ENCODE measurements around the gene SMTNL1.

Gene SMTNL1, protein sequence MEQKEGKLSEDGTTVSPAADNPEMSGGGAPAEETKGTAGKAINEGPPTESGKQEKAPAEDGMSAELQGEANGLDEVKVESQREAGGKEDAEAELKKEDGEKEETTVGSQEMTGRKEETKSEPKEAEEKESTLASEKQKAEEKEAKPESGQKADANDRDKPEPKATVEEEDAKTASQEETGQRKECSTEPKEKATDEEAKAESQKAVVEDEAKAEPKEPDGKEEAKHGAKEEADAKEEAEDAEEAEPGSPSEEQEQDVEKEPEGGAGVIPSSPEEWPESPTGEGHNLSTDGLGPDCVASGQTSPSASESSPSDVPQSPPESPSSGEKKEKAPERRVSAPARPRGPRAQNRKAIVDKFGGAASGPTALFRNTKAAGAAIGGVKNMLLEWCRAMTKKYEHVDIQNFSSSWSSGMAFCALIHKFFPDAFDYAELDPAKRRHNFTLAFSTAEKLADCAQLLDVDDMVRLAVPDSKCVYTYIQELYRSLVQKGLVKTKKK

DNA sequence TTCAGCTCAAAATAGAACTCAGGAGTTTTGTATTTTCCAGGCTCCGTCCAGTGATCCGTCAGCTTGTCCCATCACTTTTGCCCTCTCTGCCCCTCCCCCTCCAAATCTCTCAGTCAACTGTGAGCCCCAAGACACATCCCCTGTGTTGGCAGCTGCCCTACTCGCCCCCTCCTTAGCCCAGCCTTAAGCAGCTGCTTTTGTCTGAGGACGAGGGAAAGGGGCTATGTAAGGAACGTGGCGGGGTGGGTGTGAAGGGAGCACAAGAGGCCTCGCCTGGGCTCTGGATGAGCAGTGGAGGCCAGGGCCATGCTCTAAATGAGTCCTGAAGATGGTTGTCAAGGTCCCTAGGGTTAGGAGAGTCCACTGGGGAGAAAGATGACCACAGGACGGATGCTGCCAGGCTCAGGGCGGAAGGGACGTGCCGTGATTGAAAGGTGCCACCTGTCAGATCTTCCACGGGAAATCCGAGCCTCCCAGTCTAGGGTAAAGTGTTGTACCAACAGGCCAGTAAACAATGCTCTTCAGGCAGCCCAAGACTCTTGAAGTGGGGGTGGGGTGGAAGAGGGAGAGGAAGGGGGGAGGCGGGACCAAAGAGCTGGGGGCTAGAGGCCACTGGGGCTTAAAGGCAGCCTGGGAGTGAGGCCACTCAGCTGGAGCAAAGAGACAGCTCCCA is at the start of gene SMTNL1:
SMTNL1 (plus strand) TSS at position 649 of the 673 bp plus-strand sequence. CDS start 5,048 bp downstream, outside the sequence.
- DNase-seq = no peak

DNA sequence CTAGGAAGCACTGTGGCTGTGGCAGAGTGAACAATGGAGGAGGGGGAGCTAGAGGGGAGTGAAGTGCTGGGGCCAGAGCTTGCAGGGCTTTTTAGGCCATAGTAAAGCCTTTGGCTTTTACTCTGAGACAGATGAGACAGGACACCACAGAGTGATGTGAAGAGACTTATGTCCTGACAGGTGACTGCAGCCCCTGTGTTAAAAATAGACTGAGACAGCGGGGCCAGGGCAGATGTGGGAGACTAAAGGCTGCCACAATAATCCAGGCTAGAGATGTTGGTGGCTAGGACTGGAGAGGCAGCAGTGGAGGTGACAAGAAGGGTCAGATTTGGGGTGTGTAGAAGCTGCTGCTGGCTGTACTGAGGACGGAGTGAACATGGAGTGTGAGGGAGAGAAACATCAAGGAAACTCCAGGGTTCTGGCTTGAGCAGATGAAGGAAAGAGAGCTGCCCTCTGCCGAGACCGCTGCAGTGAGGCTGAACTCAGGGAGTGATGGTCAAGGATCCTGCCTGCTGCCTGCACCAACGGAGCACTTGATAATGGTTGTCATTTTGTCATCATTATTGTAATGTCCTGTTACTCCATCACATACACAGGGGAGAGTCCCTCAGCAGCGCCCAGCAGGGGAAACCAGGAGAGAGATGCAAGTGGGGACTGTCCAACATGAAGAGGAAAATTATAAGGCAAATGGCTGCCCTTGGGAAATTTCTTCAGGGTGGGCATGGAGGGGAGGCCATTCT is 49.3 kb upstream of the SMTNL1 start:
- no peak for DNase-seq

DNA sequence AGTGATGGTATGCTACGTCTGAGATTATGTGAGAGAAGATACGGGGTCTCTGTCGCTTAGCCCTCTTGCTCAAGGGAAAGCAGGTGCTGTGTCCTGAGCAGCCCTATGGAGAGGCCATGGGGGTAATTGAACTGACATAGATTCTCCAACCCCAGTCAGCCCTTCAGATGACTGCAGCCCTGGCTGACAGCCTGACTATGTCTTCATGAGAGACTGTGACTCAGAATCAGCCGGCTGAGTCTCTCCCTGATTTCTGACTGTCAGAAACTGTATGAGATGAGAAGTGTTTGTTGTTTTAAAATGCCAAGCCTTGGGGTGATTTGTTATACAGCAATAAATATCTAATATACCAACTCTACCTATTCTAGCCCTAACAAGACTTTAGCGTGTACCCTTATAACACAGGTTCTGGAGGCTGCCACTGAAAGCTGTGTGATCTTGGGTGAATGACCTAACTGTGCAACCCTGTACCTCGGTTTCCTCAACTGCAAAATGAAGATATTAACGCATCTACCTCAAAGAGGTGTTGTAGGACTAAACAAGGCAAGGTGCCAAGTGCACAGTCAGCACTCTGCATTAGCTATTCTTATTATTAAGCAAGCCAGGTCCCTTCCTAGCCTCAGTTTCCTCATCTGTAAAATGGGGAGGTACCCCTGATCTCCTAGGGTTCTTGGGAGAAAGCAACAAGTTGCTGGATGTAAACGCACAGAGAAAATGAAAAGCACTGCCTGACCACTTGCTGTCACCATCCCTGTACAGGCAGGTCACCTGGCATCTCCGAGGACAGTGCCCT is 46.7 kb upstream of the SMTNL1 start:
- peak; percentile 46 for DNase-seq

DNA sequence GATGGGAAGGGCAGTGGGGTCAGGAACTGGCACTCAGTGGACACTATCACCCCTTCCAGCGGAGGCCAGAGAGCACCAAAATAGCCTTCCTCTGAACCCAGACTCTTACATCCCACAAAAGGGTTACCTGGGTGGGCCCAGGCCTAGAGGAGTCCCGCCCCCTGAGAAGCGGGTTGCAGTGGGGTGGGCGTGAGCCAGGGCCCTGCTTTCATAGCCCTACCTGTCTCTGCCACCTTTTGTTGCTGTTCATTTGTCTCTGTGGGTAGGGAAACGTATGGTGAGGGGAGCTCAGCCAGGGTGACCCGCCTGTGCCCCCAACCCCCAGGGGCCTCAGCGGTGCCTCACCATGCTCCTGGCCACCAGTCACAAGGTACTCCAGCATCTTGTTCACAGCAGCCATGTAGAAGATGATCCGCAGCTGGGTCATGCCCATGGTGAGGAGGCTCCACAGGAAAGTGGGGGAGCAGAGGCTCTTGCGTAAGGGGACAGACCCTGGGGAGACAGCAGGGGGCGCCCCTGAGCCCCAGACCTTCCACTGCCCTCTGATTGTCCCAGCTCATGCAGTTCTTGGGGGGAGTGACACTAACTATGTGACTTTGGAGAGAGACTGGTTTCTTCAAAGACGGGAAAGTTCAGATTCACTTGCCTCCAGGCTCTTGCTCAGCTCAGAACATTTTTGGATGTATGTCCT is 45.9 kb upstream of the SMTNL1 start:
- no peak for DNase-seq

DNA sequence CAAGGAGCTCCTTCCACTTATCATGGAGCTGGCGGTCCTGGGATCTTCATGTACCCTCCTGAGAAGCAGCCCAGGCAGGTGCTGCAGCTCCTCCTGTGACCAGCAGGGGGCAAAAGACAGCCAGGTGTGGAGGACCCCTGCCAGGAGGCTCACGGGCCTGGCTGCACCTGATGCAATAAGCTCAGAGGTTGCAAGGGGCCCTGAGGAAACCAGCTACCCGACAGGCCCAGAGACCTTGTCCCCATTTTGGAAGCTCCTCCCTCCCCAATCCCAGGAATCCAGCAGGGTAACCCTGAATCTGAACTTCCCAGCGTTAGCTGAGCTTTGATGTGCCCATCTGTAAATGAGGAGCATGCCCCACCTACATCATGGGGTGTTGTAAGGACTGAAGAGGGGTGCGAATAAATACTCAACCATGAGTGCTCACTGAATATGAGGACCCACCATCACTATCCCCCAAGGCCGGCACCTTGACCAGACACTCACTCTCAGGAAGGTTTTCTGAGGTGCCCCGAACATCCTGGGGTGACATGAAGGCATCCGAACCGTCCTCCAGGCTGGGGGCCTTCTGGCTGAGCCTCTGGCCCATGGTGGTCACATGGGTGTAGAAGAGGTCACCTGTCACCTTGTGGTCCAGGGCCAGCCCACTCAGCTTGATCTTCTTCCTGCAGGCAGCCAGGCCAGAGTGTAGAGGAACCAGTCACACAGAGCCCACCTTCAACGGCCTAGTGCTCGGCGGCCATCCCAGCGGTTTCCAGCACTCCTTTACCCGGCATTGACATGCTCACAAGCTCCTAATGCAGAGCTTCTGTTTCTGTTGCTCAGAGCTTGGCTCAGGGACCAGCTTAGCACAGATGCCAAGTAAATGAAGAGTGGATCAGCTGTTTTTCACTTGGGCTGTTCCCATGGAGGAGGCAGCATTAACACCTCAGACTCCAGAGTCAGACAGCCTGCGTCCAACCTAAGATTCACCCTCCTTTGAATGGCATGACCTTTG is 43.6 kb upstream of the SMTNL1 start:
- no peak for DNase-seq

DNA sequence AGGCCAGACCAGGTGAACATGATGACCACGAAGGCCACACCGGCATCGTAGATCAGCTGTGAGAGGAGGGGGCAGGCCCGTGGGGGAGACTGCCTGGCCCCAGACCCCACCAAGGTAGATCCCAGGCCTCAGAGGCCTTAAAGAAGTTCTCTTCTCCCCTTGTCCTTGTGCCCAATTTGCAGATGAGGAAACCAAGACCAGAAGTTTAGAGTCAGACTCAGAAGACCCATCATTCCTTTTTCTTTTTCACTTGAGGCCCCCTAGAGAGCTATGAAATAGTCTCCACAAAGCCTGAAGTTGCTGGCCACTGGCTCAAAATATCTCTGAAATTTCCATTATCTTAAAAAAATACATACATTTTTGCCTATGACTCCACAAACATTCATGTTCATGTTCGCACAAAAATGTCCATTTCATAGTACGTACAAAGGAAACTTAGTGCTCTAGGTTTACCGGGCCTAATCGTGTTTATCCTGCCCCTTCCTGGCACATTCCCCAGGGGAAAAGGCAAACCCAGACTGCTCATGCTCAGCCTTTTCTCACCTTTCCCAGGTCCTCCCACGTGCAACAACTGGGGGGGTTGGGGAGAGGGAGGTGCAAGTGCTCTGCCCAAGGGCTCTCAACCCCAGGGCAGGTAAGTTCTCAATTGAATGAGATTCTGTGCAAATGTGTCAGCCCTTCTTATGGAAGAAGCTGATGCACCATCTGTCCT is 41.1 kb upstream of the SMTNL1 start:
- no peak for DNase-seq

DNA sequence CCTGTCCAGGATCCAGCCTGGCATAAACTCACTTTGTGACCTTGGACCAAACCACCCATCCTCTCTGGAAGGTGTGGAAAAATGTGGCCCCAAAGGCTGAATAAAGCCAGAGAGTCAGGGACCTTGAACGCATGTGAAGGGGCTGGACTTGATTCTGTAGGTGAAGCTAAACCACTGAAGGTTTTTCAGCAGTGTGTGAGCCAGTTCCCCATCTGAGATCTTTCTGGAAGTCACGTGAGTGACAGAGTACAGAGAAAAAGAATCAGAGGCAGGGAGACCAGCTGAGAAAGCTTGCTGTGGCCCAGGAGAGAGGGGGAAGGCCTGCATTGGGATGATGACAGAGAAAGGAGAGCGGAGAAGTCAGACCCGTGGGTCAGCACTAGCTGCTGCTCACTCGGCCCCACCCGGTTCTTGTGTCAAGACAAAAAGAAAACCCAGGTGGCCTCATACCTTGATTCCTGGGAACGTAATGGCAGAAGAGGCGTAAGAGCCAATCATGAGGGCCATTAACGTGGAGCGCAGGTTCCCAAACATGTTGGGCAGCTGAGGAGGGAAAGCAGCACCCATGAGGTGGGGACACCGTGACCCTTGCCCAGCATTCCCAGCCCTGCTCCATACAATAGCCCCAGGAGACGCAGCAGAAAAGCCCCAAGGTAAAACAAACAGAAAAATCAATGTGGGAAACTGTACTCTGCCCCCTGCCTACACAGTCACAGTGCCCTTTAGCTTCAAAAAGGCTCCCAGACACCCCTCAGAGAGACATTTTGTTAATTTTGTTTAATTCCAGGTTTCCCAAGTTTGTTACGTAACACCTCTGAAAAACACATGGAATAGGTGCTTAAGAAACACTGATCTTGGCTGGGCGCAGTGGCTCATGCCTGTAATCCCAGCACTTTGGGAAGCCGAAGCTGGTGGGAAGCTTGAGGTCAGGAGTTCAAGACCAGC is 39.8 kb upstream of the SMTNL1 start:
- no peak for DNase-seq

DNA sequence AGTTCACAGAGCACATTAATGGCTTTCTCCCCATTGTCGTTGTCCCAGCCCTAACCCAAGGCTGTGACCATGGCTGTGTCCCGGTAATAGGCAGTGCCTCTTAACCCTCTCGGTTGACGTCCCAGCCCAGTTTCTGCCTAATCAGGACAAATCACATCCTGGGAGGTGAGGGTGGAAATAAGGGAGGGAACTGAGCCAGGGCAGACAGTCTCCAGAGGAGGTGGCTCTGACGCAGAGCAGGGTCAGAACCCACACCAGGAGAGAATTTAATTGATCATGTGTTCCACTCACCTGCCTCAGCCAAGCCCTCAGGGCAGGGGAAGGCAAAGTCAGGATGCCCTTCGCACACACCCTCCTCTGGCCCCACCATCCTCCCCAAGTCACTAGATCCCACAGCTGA is 38.9 kb upstream of the SMTNL1 start:
- DNase-seq = no peak

DNA sequence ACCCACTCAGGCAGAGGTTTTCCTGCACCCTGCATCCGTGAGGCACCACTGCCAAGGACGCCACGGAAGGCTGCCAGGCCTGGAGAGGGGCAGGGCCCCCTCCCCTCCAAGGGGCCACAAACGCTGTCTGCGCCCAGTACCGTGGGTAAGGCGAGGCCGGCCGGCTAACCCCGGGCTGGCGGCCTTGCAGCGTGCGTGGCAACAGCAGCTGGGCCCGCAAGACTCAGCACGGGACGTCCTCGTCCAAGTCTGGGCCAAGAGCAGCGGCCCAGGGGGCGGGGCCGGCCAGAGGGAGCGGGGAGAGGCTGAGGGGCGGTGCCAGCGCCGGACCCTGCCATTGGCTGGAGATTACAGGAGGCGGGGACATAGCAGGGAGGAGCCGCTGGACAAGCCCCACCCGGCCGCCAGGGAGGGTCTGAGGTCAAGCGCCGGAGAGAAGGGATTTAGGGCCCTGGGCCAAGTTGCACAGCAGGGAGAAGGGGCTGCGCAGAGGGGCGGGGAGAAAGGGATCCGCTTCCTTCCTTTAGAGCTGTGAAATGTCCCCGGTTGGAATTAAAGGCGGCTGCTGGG is 37.9 kb upstream of the SMTNL1 start:
- DNase-seq = peak; percentile 80

DNA sequence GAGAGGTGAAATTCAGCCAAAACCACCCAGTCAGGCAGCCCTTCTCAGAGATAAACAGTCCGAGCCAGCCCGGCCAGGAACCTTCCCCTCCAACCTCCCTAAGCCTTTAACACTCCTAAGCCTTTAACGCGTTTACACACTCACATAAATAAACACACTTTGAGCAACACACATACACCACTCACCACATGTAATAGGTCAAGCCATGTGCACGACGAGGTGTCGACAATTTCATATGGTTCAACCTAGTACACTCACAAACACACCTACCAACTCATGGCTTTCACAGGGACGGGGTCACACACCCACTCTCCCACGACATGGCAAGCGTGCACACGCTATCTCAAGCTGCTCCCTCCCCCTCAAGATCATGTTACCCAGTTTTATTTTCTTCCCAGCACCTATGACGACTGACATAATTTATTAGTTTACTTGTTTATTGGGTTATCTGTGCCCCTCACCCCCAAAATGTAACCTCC is 37.4 kb upstream of the SMTNL1 start:
- DNase-seq = no peak

DNA sequence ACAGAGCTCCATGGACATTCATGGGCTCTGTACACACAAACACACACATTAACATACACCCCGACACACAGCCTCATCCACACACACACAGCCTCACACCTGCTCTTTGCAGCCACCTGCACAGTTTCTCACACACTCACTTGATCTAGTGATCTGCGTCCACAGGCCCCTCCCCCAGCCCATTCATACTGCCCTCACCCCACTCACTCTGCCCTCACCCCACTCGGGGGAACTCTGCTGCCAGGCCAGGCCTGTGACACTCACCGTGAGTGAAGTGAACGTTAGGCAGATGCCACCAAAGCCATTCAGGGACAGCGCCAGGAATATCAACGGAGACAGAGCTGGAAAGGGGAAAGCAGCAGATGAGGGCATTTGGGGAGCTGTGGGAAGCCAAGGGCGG is 36.9 kb upstream of the SMTNL1 start:
- no peak for DNase-seq

DNA sequence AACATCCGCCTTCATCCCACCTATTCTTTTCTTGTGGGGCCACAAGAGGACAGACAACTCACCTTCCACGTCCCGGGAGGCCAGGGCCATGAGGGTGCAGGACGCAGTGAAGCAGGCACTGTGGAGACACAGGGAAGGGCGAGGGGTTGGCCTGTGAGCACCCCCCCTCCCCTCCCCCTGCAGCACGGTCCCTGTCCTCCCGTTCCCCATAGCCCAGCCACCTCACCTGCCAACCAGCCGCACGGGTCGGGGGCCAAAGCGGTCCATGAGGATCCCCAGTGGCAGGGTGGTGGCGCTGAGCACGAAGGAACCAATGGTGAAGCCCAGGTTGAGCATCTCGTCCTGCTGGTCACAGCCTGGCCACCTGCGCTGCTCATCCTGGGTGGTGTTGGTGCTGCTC is 36.5 kb upstream of the SMTNL1 start:
- DNase-seq = no peak

DNA sequence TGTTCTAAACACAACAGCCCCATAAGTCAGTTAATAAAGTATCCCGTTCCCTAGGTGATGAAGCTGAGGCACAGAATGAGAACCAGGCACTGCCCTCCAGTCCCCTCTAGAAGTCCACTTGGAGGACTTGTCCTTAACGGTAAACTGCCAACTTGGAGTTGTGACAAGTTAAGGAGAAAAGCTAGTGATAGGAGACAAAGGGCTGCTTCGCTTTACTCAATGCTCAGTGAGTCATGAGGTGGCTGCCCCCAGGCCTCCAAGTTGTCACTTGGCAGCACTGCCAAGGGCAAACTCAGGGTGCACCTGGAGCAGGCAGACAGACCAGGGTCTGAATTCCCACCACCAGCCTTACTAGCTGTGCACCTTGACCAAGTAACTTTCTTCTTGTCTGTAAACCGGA is 35.4 kb upstream of the SMTNL1 start:
- DNase-seq = no peak

DNA sequence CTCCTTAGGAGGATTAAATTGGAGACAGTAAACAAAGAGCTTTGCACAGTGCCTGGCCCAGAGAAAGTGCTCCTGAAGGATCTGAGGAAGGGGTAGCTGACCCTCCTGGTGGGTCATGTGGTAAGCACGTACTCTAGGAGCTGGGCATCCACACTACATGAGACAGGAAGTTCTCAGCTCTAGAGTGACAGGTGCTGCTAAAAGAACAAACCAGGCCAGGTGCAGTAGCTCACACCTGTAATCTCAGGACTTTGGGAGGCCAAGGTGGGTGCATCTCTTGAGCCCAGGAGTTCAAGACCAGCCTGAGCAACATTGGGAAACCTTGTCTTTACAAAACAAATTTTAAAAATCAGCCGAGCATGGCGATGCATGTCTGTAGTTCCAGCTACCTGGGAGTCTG is 35.0 kb upstream of the SMTNL1 start:
- DNase-seq = no peak

DNA sequence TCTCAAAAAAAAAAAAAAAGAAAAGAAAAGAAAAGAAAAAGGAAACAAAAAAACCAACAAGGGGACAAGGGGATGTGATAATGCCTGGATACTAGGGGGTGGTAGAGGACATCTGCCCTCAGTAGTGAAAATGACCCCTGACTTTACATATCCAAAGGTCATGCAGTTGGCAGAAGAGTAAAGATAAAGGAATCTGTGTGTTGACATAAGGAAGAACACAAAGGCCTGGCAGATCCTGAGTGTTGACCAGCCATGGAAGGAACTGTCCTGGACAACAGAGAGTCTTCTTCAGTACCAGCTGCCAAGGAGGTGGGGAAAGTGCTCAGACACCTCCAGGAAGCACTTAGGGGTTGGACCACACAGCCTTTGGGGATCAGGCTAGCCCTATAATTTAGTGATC is 34.5 kb upstream of the SMTNL1 start:
- no peak for DNase-seq

DNA sequence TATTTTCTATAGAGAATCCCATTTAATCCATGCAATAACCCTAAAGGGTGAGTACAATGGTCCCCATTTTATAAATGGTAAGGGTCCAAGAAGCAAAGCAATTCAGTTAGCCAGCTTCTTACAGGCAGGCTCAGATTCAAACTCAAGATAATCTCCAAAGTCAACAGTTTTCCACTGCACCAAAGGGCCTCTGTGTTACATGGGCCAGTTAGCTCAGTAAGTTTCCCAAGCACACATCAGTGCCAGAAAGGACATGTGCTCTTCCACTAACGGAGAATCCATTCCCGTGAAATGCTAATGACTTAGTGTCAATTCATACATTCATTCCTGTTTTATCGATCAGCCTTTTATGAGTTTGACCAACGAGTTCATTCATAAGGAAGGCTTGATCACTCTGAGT is 32.9 kb upstream of the SMTNL1 start:
- no peak for DNase-seq

DNA sequence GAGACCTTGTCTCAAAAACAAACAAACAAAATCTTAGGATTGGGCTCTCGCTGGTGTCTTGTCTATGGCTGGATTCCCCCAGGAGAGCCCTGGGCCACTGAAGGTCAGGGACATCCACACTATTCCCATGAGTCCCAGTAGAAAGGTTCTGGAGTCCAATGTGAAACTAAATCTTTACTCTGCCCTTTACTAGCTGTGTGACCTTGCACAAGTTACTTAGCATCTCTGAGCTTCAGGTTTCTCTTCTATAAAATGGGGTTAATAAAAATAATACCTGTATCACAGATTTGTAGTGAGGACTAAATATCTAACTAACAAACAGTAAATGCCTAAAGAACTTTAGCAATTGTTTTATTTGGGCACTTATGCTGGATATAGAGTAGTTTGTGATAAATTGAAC is 30.9 kb upstream of the SMTNL1 start:
- DNase-seq = no peak
